Stomach (tissue), 19 donors: ENCODE data around the gene WFDC13. TPM values are rescaled to one million over a fixed set of nuclear protein-coding genes. Genes with fewer than 3 reads are reported as not detected.
"Not testable (repeated sequence)": the region's sequence is repeated elsewhere in the genome, so short reads cannot be mapped to it uniquely, and the experiment has no call there.

ENCODE experiments used
- DNase-seq, 2 donors: peaks; one replicate each; pipeline versions ENCODE4 v3.0.0 to v3.0.0-alpha.2; 2013 to 2019
- H3K27ac ChIP-seq, 5 donors: fragments of 200-600 bp in 4 of 5; sonication (generic) in 4 of 5; one replicate each; pipeline ENCODE4 v1.5.1; 2013 to 2019; ENCODE audit warnings: mild to moderate bottlenecking in 1 of 5, moderate library complexity in 1 of 5
- H3K27me3 ChIP-seq, 3 donors: fragments of 200-600 bp; sonication (generic); one replicate each; pipeline ENCODE4 v1.5.1; 2017 to 2019; ENCODE audit warnings: mixed run types in 1 of 3
- H3K36me3 ChIP-seq, 4 donors: fragments of 200-600 bp; sonication (generic); 1 replicate in 3 of 4; 2 replicates in 1 of 4; pipeline ENCODE4 v1.5.1; 2016 to 2019
- H3K4me1 ChIP-seq, 4 donors: fragments of 200-600 bp; sonication (generic); one replicate each; pipeline ENCODE4 v1.5.1; 2016 to 2019
- H3K4me3 ChIP-seq, 4 donors: fragments of 200-600 bp; sonication (generic) in 3 of 4; one replicate each; pipeline ENCODE4 v1.5.1; 2016 to 2019; ENCODE audit warnings: mild to moderate bottlenecking in 1 of 4
- H3K9me3 ChIP-seq, 4 donors: fragments of 200-600 bp; sonication (generic); one replicate each; pipeline ENCODE4 v1.5.1; 2016 to 2019
- EP300 ChIP-seq: sonication (generic); formaldehyde crosslinking; IDR thresholded peaks from one replicate; pipeline ENCODE4 v1.6.1; 2017; ENCODE audit warnings: antibody characterized with exemption
- POLR2A ChIP-seq, 4 donors: fragments of 450-650 bp; IDR thresholded peaks; one replicate each; pipeline ENCODE4 v1.6.1; 2016; ENCODE audit warnings: antibody characterized with exemption in 4 of 4, control low read depth in 2 of 4, mild to moderate bottlenecking in 1 of 4, moderate library complexity in 1 of 4
- POLR2AphosphoS5 ChIP-seq, 3 donors: sonication (generic); formaldehyde crosslinking; IDR thresholded peaks; one replicate each; pipeline ENCODE4 v1.6.1; 2016; ENCODE audit warnings: antibody characterized with exemption in 3 of 3
- WGBS, 5 donors: extraction: QIAGEN DNeasy Blood & Tissue Kit in 3 of 5; methylation state at CpG; one replicate each; pipeline versions ENCODE4 v1.1.5 to v1.1.7; 2013 to 2018; 5-methylcytosine and 5-hydroxymethylcytosine counted together
- intact Hi-C: fragments of 100-400 bp; cut with DNase I; formaldehyde crosslinking; loops from one replicate; pipeline ENCODE4 v1.15.1; 2023; ENCODE audit warnings: low total_unique reads
- long read RNA-seq, 10 donors: transcript quantifications; one replicate each; lab custom pipeline, GENCODE V29; 2026
- polyA plus RNA-seq, 3 donors: library from polyadenylated mRNA; stranded (reverse); fragments of 200-250 nt; gene quantifications; one replicate each; pipeline ENCODE4 v1.2.3, GENCODE V29; 2013
- total RNA-seq, 5 donors: library from RNA; depleted of rRNA; stranded (reverse); fragments of >200 nt; gene quantifications; one replicate each; pipeline versions ENCODE4 v1.1.0 to v1.2.3, GENCODE V29; 2014 to 2016
- TF ChIP-seq, protein P1 (sequence below), 7 experiments: fragments of 450-650 bp in 4 of 7; fragments of 200-600 bp in 3 of 7; sonication (generic) in 3 of 7; IDR thresholded peaks; one replicate each; pipeline ENCODE4 v1.5.1; 2016 to 2019; ENCODE audit warnings: antibody characterized with exemption in 7 of 7, control low read depth in 2 of 7, mild to moderate bottlenecking in 1 of 7
- donor health status: healthy with polysubstance abuse.
- donor health status: Bipolar disorder and iron deficiency.
- donor health status: healthy.

The WFDC13 gene, protein sequence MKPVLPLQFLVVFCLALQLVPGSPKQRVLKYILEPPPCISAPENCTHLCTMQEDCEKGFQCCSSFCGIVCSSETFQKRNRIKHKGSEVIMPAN
- total RNA-seq (not detected), polyA plus RNA-seq (not detected)
- long read RNA-seq, donor 1, result 0 reads
- long read RNA-seq, donor 2, result 0 reads
- long read RNA-seq, donor 3, result 0 reads
- long read RNA-seq, donor 4, result 0 reads
- long read RNA-seq, donor 5, result 0 reads
- long read RNA-seq, donor 6, result 0 reads
- long read RNA-seq, donor 7, result 0 reads
- long read RNA-seq, donor 8, result 0 reads
- long read RNA-seq, donor 9, result 0 reads
- long read RNA-seq, donor 10, result 0 reads

- Histone ChIP-seq H3K27ac (no peak within 1 kb of the TSS), H3K36me3 (no peaks in the 10 kb centered on the region), H3K9me3 (no peaks in the 10 kb centered on the region), H3K4me3 (no peak within 1 kb of the TSS), H3K4me1 (no peaks in the 10 kb centered on the region), H3K27me3 (no peaks in the 10 kb centered on the region)
- intact Hi-C loops, result no loop called here
- 37 to 62% (median 47%) methylated on average over 4 of the region's 4 CpGs for WGBS, 5 donors
- DNase-seq, result peak in 1 of 2 donors; percentile 7
- TF ChIP-seq EP300, result no peak
- TF ChIP-seq POLR2A (IDR thresholded peaks at IDR 0.05), result no peak
- no peak for TF ChIP-seq POLR2AphosphoS5 (IDR thresholded peaks at IDR 0.05)
- TF ChIP-seq, protein P1, sequence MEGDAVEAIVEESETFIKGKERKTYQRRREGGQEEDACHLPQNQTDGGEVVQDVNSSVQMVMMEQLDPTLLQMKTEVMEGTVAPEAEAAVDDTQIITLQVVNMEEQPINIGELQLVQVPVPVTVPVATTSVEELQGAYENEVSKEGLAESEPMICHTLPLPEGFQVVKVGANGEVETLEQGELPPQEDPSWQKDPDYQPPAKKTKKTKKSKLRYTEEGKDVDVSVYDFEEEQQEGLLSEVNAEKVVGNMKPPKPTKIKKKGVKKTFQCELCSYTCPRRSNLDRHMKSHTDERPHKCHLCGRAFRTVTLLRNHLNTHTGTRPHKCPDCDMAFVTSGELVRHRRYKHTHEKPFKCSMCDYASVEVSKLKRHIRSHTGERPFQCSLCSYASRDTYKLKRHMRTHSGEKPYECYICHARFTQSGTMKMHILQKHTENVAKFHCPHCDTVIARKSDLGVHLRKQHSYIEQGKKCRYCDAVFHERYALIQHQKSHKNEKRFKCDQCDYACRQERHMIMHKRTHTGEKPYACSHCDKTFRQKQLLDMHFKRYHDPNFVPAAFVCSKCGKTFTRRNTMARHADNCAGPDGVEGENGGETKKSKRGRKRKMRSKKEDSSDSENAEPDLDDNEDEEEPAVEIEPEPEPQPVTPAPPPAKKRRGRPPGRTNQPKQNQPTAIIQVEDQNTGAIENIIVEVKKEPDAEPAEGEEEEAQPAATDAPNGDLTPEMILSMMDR (IDR thresholded peaks at IDR 0.05), result no peak
These were observed at the start of gene WFDC13 for GRCh38 chr20:45701873-45702272. TSS of gene WFDC13 (plus strand) at chr20:45702038. CDS start at chr20:45702124, 86 bp downstream.

- H3K4me1 ChIP-seq, H3K27me3 ChIP-seq, H3K9me3 ChIP-seq, DNase-seq, intact Hi-C loops, H3K4me3 ChIP-seq, H3K36me3 ChIP-seq, H3K27ac ChIP-seq: not testable (repeated sequence)
- WGBS, 5 donors, result 73 to 92% (median 84%) methylated on average over 3 of the region's 3 CpGs
These were observed 44.8 kb upstream of the WFDC13 start for GRCh38 chr20:45657038-45657437.

DNA sequence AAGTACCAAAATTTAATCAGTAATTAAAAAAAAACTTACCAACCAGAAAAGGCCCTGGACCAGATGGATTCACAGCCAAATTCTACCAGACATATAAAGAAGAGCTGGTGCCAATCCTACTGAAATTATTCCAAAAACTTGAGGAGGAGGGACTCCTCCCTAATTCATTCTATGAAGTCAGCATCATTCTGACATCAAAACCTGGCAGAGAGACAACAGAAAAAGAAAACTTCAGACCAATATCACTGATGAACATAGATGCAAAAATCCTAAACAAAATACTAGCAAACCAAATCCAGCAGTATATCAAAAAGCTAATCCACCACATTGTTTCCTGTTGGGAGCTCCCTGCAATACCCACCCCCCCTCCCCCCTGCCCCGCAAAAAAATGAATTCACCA is 31.7 kb upstream of the WFDC13 start, which contains the start of gene WFDC11:
WFDC11 (minus strand) TSS at position 101 of the 400 bp plus-strand sequence. CDS start 19,639 bp downstream, outside the sequence.
- Histone ChIP-seq H3K4me3 (no peak within 1 kb of the TSS), H3K4me1 (no peaks in the 10 kb centered on the region), H3K27me3 (no peaks in the 10 kb centered on the region), H3K27ac (no peak within 1 kb of the TSS), H3K36me3 (no peaks in the 10 kb centered on the region), H3K9me3 (peaks cover 0 to 9% (median 6%) of the 10 kb centered on the region in 4 donors)
- WGBS, 5 donors, result 71 to 88% (median 82%) methylated on average over 1 of the region's 1 CpG
- no peak for DNase-seq
- intact Hi-C loops, result no loop called here
- TF ChIP-seq, protein P1 (IDR thresholded peaks at IDR 0.05), result no peak
- no peak for TF ChIP-seq POLR2AphosphoS5 (IDR thresholded peaks at IDR 0.05)
- no peak for TF ChIP-seq EP300
- TF ChIP-seq POLR2A (IDR thresholded peaks at IDR 0.05), result no peak

- no peaks in the 10 kb centered on the region for H3K4me1 ChIP-seq
- intact Hi-C loops, result no loop called here
- no peak overlapping the region for H3K27ac ChIP-seq
- no peaks in the 10 kb centered on the region for H3K27me3 ChIP-seq
- peaks cover 0 to 15% (median 14%) of the 10 kb centered on the region in 4 donors for H3K9me3 ChIP-seq
- no peak overlapping the region for H3K4me3 ChIP-seq
- TF ChIP-seq POLR2A (IDR thresholded peaks at IDR 0.05), result no peak
- no peak for TF ChIP-seq POLR2AphosphoS5 (IDR thresholded peaks at IDR 0.05)
- no peak for TF ChIP-seq EP300
- TF ChIP-seq, protein P1 (IDR thresholded peaks at IDR 0.05), result no peak
- no peak for DNase-seq
- H3K36me3 ChIP-seq, result no peaks in the 10 kb centered on the region
These were observed 29.1 kb upstream of the WFDC13 start for GRCh38 chr20:45672765-45673164.

DNA sequence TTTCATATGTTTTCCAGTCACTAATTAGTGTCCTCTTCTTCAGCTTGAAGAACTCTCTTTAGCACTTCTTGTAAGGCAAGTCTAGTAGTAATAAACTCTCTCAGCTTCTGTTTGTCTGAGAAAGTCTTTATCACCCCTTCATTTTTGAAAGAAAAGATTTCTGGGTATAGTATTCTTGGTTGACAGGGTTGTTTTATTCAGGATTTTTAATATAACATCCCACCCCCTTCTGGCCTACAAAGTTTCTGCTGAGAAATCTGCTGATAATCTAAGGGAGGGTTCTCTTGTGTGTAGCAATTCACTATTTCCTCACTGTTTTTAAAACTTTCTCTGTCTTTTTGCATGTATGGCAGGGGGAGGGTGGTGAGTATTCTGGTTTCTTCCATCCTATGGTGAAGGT is 22.2 kb upstream of the WFDC13 start:
- TF ChIP-seq, protein P1 (IDR thresholded peaks at IDR 0.05), result no peak
- TF ChIP-seq POLR2AphosphoS5 (IDR thresholded peaks at IDR 0.05) (no peak), POLR2A (IDR thresholded peaks at IDR 0.05) (no peak), EP300 (no peak)
- Histone ChIP-seq H3K4me3 (no peak overlapping the region), H3K4me1 (no peaks in the 10 kb centered on the region), H3K27me3 (no peaks in the 10 kb centered on the region), H3K27ac (no peak overlapping the region), H3K36me3 (no peaks in the 10 kb centered on the region), H3K9me3 (peaks cover 16 to 49% (median 39%) of the 10 kb centered on the region in 4 donors)
- intact Hi-C loops, result no loop called here
- DNase-seq, result no peak
